Naive thymus-derived CD4-positive, alpha-beta T cell (primary cell): Measurements from ENCODE around the gene POC1A. TPM values are rescaled to one million over a fixed set of nuclear protein-coding genes. Genes with fewer than 3 reads are reported as not detected.
A peak's percentile ranks its signal among the peaks of the same experiment; 100 is the strongest.

Source experiments
- ATAC-seq: fragments of 150-1000 bp; cut with Tn5 transposase; 2 replicates; pipeline ENCODE4 v1.10.0; 2021; ENCODE audit warnings: mild to moderate bottlenecking, moderate library complexity
- CTCF ChIA-PET: fragments of 350-600 bp; sonication (Branson Sonifier 250); formaldehyde crosslinking; loops from one replicate; lab custom pipeline; 2021; ENCODE audit warnings: antibody characterized with exemption; lab: Charles Lee
- POLR2A ChIA-PET: fragments of 350-600 bp; sonication (Branson Sonifier 250); formaldehyde crosslinking; loops from one replicate; lab custom pipeline; 2021; ENCODE audit warnings: antibody characterized with exemption, inconsistent platforms; lab: Charles Lee
- DNase-seq, 9 donors: peaks; one replicate each; pipeline versions ENCODE4 v3.0.0 to v3.0.0-alpha.2; 2020 to 2022; ENCODE audit warnings: mixed read lengths in 1 of 9
- H3K27ac ChIP-seq: one replicate; pipeline ENCODE4 v1.7.0; 2013; ENCODE audit warnings: mild to moderate bottlenecking, low read depth, low read length, moderate library complexity
- H3K27me3 ChIP-seq, 2 donors: one replicate each; pipeline ENCODE4 v1.7.0; 2013; ENCODE audit warnings: low read length in 2 of 2, mild to moderate bottlenecking in 2 of 2, moderate library complexity in 2 of 2; ENCODE audit not compliant: control insufficient read depth in 2 of 2, insufficient read depth in 2 of 2
- H3K36me3 ChIP-seq, 3 experiments: 1 replicate in 2 of 3; 2 replicates in 1 of 3; pipeline ENCODE4 v1.7.0; 2013; ENCODE audit warnings: low read length in 3 of 3, mild to moderate bottlenecking in 3 of 3, moderate library complexity in 1 of 3; ENCODE audit not compliant: insufficient read depth in 3 of 3, control insufficient read depth in 2 of 3
- H3K4me1 ChIP-seq, 2 donors: one replicate each; pipeline ENCODE4 v1.7.0; 2013; ENCODE audit warnings: low read length in 2 of 2, mild to moderate bottlenecking in 2 of 2, moderate library complexity in 1 of 2; ENCODE audit not compliant: control insufficient read depth in 2 of 2, insufficient read depth in 2 of 2
- H3K4me3 ChIP-seq: 2 replicates; pipeline ENCODE4 v1.7.0; 2013; ENCODE audit warnings: mild to moderate bottlenecking, low read length
- H3K9me3 ChIP-seq, 3 experiments: 1 replicate in 2 of 3; 2 replicates in 1 of 3; pipeline ENCODE4 v1.7.0; 2013; ENCODE audit warnings: low read length in 3 of 3; ENCODE audit not compliant: control insufficient read depth in 2 of 3
- H3K27ac Mint-ChIP-seq, 9 donors: one replicate each; pipeline ENCODE4 v1.8.0; 2020 to 2022; ENCODE audit warnings: mixed read lengths in 9 of 9, mild to moderate bottlenecking in 8 of 9, moderate library complexity in 5 of 9, inconsistent platforms in 2 of 9
- H3K27me3 Mint-ChIP-seq, 5 donors: one replicate each; pipeline ENCODE4 v1.8.0; 2021 to 2022; ENCODE audit warnings: mixed read lengths in 5 of 5, mild to moderate bottlenecking in 1 of 5
- H3K36me3 Mint-ChIP-seq, 5 donors: one replicate each; pipeline ENCODE4 v1.8.0; 2020 to 2022; ENCODE audit warnings: mixed read lengths in 5 of 5, mild to moderate bottlenecking in 3 of 5, inconsistent platforms in 1 of 5
- H3K4me1 Mint-ChIP-seq, 7 donors: one replicate each; pipeline ENCODE4 v1.8.0; 2020 to 2022; ENCODE audit warnings: mixed read lengths in 7 of 7, mild to moderate bottlenecking in 3 of 7, inconsistent platforms in 1 of 7
- H3K4me3 Mint-ChIP-seq, 10 donors: one replicate each; pipeline ENCODE4 v1.8.0; 2020 to 2022; ENCODE audit warnings: mild to moderate bottlenecking in 10 of 10, mixed read lengths in 10 of 10, moderate library complexity in 6 of 10, inconsistent platforms in 2 of 10
- H3K9me3 Mint-ChIP-seq, 11 donors: one replicate each; pipeline ENCODE4 v1.8.0; 2020 to 2022; ENCODE audit warnings: mixed read lengths in 11 of 11, mild to moderate bottlenecking in 4 of 11, inconsistent platforms in 1 of 11, moderate library complexity in 1 of 11
- intact Hi-C, 2 donors: fragments of 100-400 bp; cut with micrococcal nuclease; formaldehyde crosslinking; loops; one replicate each; pipeline ENCODE4 v1.15.1; 2023
- polyA plus RNA-seq, 2 donors: library from polyadenylated mRNA; unstranded; fragments of 300-500 nt; fragmentation: Illumina TruSeq; gene quantifications; one replicate each; pipeline ENCODE4 v1.2.3, GENCODE V29; 2021
- total RNA-seq, 6 experiments: library from RNA in 5 of 6; stranded (reverse) in 5 of 6; gene quantifications; 1 replicate in 5 of 6; 2 replicates in 1 of 6; pipeline ENCODE4 v1.2.3 and lab custom pipeline; 2021 to 2026

The POC1A gene
- total and polyA plus RNA-seq, 7 experiments from 2014 or later: 0.58 to 19.7 (median 1.3) TPM

DNA sequence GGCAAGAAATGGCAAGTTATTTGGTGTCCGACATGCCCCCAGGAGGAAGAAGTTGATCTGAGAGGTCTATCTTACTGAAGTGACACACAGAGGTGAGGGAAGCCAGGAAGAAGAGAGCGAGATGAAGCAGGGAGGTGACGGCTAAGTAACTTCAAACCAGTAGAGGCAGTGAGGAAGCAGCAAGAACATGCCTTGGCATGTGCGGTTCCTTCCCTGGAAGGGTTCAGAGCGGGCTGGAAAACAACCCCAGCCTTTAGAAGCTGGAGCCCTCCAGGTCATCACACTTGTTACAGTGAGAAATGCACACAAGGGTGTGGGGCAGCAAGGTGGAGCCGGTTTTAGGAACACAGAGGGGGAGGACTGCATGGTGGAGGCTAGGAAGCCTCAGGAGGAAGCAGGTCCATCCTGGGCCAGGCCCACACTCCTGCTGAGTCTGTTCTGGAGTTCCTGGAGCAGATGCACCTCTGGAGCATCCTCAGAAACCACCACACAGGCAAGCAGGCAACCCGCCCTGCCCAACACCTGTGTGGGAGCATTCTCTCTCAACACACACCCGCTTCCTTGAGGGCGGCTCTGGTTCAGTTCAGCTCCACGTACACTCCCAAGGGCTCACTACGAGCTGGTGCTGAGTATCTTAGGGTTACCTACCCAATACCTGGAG, 47.1 kb downstream of the POC1A start:
- H3K9me3 Mint-ChIP-seq: peaks cover 0 to 3% (median 0%) of the 10 kb centered on the region in 11 donors
- Histone ChIP-seq H3K27me3 (no peaks in the 10 kb centered on the region), H3K9me3 (no peaks in the 10 kb centered on the region), H3K4me1 (no peaks in the 10 kb centered on the region), H3K4me3 (no peak overlapping the region), H3K36me3 (no peaks in the 10 kb centered on the region), H3K27ac (no peak overlapping the region)
- no peaks in the 10 kb centered on the region for H3K27me3 Mint-ChIP-seq
- no peak for DNase-seq
- POLR2A ChIA-PET: no interaction called here
- no peak overlapping the region for H3K4me3 Mint-ChIP-seq
- CTCF ChIA-PET: no interaction called here
- H3K27ac Mint-ChIP-seq: no peak overlapping the region
- intact Hi-C loops: no loop called here
- H3K4me1 Mint-ChIP-seq: peaks cover 0 to 6% (median 0%) of the 10 kb centered on the region in 7 donors
- peaks cover 0 to 16% (median 4%) of the 10 kb centered on the region in 5 donors for H3K36me3 Mint-ChIP-seq
- no peak for ATAC-seq

- ATAC-seq: no peak
- no peak overlapping the region for H3K4me3 Mint-ChIP-seq
- DNase-seq: no peak
- Histone ChIP-seq H3K9me3 (no peaks in the 10 kb centered on the region), H3K36me3 (no peaks in the 10 kb centered on the region), H3K4me1 (no peaks in the 10 kb centered on the region), H3K27me3 (no peaks in the 10 kb centered on the region), H3K27ac (no peak overlapping the region), H3K4me3 (no peak overlapping the region)
- no peaks in the 10 kb centered on the region for H3K27me3 Mint-ChIP-seq
- ChIA-PET CTCF (no interaction called here), POLR2A (no interaction called here)
- H3K36me3 Mint-ChIP-seq: peaks cover 5 to 25% (median 9%) of the 10 kb centered on the region in 5 donors
- H3K9me3 Mint-ChIP-seq: peaks cover 0 to 23% (median 6%) of the 10 kb centered on the region in 11 donors
- H3K27ac Mint-ChIP-seq: no peak overlapping the region
- intact Hi-C loops: no loop called here
- H3K4me1 Mint-ChIP-seq: peaks cover 0 to 8% (median 0%) of the 10 kb centered on the region in 7 donors
Observed at GRCh38 chr3:52104684-52105640, 49.3 kb downstream of the POC1A start.

GRCh38 chr3:52102934-52103333, 51.3 kb downstream of the POC1A start:
- Histone ChIP-seq H3K27me3 (no peaks in the 10 kb centered on the region), H3K9me3 (no peaks in the 10 kb centered on the region), H3K4me3 (no peak overlapping the region), H3K27ac (no peak overlapping the region), H3K36me3 (no peaks in the 10 kb centered on the region), H3K4me1 (no peaks in the 10 kb centered on the region)
- peaks cover 0 to 23% (median 6%) of the 10 kb centered on the region in 11 donors for H3K9me3 Mint-ChIP-seq
- H3K27me3 Mint-ChIP-seq: no peaks in the 10 kb centered on the region
- POLR2A ChIA-PET: no interaction called here
- no peak for ATAC-seq
- CTCF ChIA-PET: no interaction called here
- peaks cover 0 to 6% (median 0%) of the 10 kb centered on the region in 7 donors for H3K4me1 Mint-ChIP-seq
- no peak for DNase-seq
- H3K27ac Mint-ChIP-seq: no peak overlapping the region
- peaks cover 7 to 27% (median 11%) of the 10 kb centered on the region in 5 donors for H3K36me3 Mint-ChIP-seq
- intact Hi-C loops: no loop called here
- H3K4me3 Mint-ChIP-seq: no peak overlapping the region

DNA sequence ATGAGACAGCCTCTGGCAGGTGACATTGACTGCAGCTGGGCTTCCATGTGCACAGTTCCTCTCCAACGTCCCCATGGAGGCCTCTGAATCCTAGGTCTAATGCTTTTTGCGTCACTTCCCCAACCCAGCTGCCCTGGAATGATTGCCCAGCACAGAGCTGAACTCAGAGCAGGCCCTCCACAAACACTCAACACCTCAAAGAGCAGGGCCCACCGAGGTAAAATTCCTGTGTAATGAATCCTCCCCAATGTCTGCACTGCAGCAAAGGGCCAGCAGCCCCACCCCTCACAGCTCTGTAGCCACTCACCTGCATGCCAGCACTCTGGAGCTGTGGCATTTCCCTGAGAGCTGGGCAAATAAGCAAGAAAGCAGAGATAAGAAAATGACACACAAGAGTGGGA, 55.2 kb downstream of the POC1A start:
- Histone ChIP-seq H3K4me1 (no peaks in the 10 kb centered on the region), H3K27me3 (no peaks in the 10 kb centered on the region), H3K27ac (no peak overlapping the region), H3K9me3 (no peaks in the 10 kb centered on the region), H3K36me3 (no peaks in the 10 kb centered on the region), H3K4me3 (no peak overlapping the region)
- Mint-ChIP-seq H3K36me3 (peaks cover 7 to 23% (median 11%) of the 10 kb centered on the region in 5 donors), H3K27me3 (no peaks in the 10 kb centered on the region), H3K4me3 (no peak overlapping the region), H3K27ac (peak overlapping the region in 1 of 9 donors; percentile 52), H3K4me1 (peaks cover 0 to 6% (median 0%) of the 10 kb centered on the region in 7 donors), H3K9me3 (peaks cover 0 to 23% (median 6%) of the 10 kb centered on the region in 11 donors)
- DNase-seq: no peak
- CTCF ChIA-PET: no interaction called here
- ATAC-seq: no peak
- intact Hi-C loops: no loop called here
- POLR2A ChIA-PET: interaction anchor here (0.5 kb wide), 1 partner anchor 35 kb away, joined by 3 read pairs; no protein-coding TSS in a partner anchor

DNA sequence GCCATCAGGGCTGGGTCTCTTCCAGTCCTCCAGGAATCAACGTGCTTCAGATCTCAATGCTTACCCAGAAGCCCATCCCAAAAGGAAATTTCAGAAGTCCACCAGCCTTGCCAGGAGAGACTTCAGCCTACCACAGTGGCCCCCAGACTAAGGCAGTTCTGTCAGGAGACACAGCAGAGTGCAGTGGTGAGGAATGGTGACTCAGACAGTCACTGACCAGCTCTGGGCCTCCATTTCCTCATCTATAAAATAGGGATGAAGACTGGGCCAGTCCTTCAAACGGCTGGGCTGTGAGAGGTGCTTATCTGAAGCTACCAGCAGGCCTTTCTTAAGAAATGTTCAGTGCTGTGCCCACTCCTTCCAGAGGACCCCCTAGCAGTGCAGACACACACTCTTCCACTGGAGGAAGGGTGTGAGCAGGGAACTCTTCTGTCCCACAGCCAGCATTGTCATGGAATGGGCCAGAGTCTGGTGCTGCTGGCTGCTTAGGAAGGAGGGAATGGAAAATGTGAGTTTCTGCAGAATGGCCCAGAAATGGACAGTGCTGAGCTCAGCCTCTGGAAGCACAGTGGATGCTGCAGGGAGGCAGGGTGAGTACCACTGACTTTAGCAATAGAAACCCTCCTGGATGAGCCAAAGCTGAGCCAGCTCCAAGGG, 56.2 kb downstream of the POC1A start:
- Mint-ChIP-seq H3K9me3 (peaks cover 0 to 23% (median 6%) of the 10 kb centered on the region in 11 donors), H3K36me3 (peaks cover 7 to 19% (median 11%) of the 10 kb centered on the region in 5 donors), H3K4me3 (no peak overlapping the region), H3K4me1 (peaks cover 0 to 6% (median 0%) of the 10 kb centered on the region in 7 donors), H3K27me3 (no peaks in the 10 kb centered on the region), H3K27ac (no peak overlapping the region)
- CTCF ChIA-PET: no interaction called here
- DNase-seq (no peak), ATAC-seq (no peak)
- Histone ChIP-seq H3K27ac (no peak overlapping the region), H3K4me3 (no peak overlapping the region), H3K4me1 (no peaks in the 10 kb centered on the region), H3K9me3 (no peaks in the 10 kb centered on the region), H3K27me3 (no peaks in the 10 kb centered on the region), H3K36me3 (no peaks in the 10 kb centered on the region)
- intact Hi-C loops: no loop called here
- POLR2A ChIA-PET: no interaction called here

DNA sequence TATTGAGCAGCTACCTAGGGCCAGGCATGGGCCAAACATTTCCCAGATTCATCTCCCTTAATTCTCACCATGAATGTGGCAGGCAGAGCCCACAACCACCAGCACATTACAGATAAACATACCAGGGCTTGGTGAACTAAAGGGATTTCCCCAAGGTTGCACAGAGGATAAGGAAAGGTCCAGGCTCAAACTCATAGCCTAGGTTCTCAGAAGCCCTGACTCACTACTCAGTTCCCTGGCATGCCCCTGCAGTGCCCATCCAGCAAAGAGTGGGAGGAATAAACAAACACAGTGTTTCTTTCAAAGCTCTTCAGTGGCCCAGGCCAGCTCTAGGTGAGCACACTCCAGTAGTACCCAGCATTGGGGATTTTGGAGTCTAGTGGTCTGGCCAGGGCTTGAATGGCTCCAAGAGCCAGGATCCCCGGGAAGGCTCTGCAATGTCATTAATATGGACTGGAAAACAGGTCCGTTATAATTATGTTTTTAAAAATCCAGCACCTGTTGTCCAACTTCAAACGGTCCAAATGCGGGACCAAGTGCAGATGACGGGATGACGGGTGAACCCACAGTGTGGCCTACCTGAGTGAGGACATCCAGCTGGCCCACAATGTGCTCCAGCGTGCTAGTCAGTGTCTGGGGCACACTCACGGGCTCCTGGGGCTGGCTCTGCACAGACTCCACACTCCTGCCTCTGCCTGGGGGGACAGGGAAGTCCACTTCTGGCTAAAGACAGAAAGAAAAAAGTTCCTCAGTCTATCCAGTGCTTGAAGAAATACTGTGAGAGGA, 58.0 kb downstream of the POC1A start:
- Histone ChIP-seq H3K4me1 (no peaks in the 10 kb centered on the region), H3K4me3 (no peak overlapping the region), H3K27ac (no peak overlapping the region), H3K9me3 (no peaks in the 10 kb centered on the region), H3K36me3 (no peaks in the 10 kb centered on the region), H3K27me3 (no peaks in the 10 kb centered on the region)
- DNase-seq (no peak), ATAC-seq (no peak)
- H3K9me3 Mint-ChIP-seq: peaks cover 0 to 11% (median 4%) of the 10 kb centered on the region in 11 donors
- POLR2A ChIA-PET: no interaction called here
- H3K4me3 Mint-ChIP-seq: no peak overlapping the region
- peaks cover 4 to 11% (median 5%) of the 10 kb centered on the region in 5 donors for H3K36me3 Mint-ChIP-seq
- intact Hi-C loops: no loop called here
- H3K27me3 Mint-ChIP-seq: no peaks in the 10 kb centered on the region
- peak overlapping the region in 1 of 9 donors; percentile 7 for H3K27ac Mint-ChIP-seq
- peaks cover 0 to 6% (median 0%) of the 10 kb centered on the region in 7 donors for H3K4me1 Mint-ChIP-seq
- CTCF ChIA-PET: no interaction called here
